Body of pancreas (tissue), 4 donors: Measurements from ENCODE around the gene CST11.

Experiments
- POLR2A ChIP-seq, 3 donors: fragments of 450-650 bp; IDR thresholded peaks; one replicate each; pipeline ENCODE4 v1.6.1; 2016; ENCODE audit warnings: antibody characterized with exemption in 3 of 3, mild to moderate bottlenecking in 2 of 3
- TF ChIP-seq, protein P1 (sequence below), 7 experiments: fragments of 450-650 bp in 4 of 7; fragments of 200-600 bp in 3 of 7; sonication (generic) in 3 of 7; IDR thresholded peaks; one replicate each; pipeline ENCODE4 v1.5.1; 2016 to 2019; ENCODE audit warnings: antibody characterized with exemption in 7 of 7

- TF ChIP-seq, protein P1, sequence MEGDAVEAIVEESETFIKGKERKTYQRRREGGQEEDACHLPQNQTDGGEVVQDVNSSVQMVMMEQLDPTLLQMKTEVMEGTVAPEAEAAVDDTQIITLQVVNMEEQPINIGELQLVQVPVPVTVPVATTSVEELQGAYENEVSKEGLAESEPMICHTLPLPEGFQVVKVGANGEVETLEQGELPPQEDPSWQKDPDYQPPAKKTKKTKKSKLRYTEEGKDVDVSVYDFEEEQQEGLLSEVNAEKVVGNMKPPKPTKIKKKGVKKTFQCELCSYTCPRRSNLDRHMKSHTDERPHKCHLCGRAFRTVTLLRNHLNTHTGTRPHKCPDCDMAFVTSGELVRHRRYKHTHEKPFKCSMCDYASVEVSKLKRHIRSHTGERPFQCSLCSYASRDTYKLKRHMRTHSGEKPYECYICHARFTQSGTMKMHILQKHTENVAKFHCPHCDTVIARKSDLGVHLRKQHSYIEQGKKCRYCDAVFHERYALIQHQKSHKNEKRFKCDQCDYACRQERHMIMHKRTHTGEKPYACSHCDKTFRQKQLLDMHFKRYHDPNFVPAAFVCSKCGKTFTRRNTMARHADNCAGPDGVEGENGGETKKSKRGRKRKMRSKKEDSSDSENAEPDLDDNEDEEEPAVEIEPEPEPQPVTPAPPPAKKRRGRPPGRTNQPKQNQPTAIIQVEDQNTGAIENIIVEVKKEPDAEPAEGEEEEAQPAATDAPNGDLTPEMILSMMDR (IDR thresholded peaks at IDR 0.05) = no peak
- TF ChIP-seq POLR2A (IDR thresholded peaks at IDR 0.05) = no peak
Observed at GRCh38 chr20:23419657-23419994, 33.0 kb downstream of the CST11 start.
